Measurements from ENCODE around the gene FBXL16.

- TF ChIP-seq EZH2 (IDR thresholded peaks at IDR 0.05; ENCODE audit: insufficient read depth, poor library complexity, severe bottlenecking) (no peak), EZH2phosphoT487 (IDR thresholded peaks at IDR 0.05; ENCODE audit: insufficient read depth, low read depth) (no peak)
These were observed 30.4 kb upstream of the FBXL16 start for GRCh38 chr16:735982-736453.

Measured in GM23248 (cell line).